Measurements from ENCODE around the gene GABBR2. TPM values are rescaled to one million over a fixed set of nuclear protein-coding genes. Genes with fewer than 3 reads are reported as not detected.

The GABBR2 gene
- total and polyA plus RNA-seq, 12 donors: under 0.01 to 1.3 (median 0.45) TPM

DNA sequence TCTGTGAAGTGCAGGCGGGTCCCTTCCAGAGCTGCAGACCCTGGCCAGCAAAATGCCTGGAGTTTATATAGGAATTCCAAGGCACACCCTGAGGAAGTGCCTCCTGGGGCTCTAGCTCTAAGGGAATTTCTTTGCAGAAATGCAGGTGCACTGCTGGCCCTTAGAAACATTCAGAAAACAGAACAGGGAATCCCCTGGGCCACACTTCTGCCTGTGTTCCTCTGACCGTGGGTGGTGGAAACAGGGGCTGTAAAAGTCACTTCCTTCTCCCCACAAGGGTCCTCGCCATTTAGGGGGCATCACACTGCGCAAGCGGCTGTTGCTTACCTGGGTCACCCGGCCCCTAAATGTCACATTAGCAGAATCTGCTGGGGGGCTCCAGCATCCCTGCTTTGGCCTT is 312.5 kb downstream of the GABBR2 start:
- no peak for DNase-seq

DNA sequence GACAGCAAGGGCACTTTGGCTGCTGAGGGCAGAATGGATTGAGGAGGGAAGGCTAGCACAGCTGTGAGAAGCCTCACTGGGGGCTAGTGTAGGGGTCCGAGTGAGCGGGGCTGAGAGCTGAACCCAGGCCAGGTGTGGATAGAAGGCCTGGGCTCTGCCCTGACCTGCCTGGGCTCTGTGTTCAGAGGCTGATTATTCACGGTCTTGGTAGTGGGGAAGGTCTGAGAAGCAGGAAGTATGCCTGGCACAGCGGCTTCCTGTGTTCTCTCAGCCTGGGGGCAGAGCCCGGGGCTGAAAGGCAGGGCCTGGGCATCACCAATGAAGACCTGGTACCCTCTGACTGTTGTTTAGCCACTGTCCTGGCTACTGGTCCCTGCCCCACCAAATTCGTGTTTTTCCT is 316.9 kb downstream of the GABBR2 start:
- DNase-seq (no peak), ATAC-seq (no peak)
- Histone ChIP-seq H3K4me1 (no peaks in the 10 kb centered on the region), H3K36me3 (no peaks in the 10 kb centered on the region), H3K27me3 (peaks cover 0 to 17% (median 10%) of the 10 kb centered on the region in 7 donors), H3K4me3 (no peak overlapping the region), H3K9me3 (no peaks in the 10 kb centered on the region), H3K27ac (no peak overlapping the region)
- intact Hi-C loops (cut with DNase I): no loop called here
- 67 to 72% methylated on average over 6 of the region's 6 CpGs for WGBS, 2 donors
- TF ChIP-seq, protein P1, sequence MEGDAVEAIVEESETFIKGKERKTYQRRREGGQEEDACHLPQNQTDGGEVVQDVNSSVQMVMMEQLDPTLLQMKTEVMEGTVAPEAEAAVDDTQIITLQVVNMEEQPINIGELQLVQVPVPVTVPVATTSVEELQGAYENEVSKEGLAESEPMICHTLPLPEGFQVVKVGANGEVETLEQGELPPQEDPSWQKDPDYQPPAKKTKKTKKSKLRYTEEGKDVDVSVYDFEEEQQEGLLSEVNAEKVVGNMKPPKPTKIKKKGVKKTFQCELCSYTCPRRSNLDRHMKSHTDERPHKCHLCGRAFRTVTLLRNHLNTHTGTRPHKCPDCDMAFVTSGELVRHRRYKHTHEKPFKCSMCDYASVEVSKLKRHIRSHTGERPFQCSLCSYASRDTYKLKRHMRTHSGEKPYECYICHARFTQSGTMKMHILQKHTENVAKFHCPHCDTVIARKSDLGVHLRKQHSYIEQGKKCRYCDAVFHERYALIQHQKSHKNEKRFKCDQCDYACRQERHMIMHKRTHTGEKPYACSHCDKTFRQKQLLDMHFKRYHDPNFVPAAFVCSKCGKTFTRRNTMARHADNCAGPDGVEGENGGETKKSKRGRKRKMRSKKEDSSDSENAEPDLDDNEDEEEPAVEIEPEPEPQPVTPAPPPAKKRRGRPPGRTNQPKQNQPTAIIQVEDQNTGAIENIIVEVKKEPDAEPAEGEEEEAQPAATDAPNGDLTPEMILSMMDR (IDR thresholded peaks at IDR 0.05): no peak

More for the DNA sequence above, 312.5 kb downstream of the GABBR2 start:
- H3K4me1 ChIP-seq: no peaks in the 10 kb centered on the region
- TF ChIP-seq, protein P1 (IDR thresholded peaks at IDR 0.05): no peak
- H3K36me3 ChIP-seq: no peaks in the 10 kb centered on the region
- ATAC-seq: no peak
- no peak overlapping the region for H3K4me3 ChIP-seq
- H3K27me3 ChIP-seq: peaks cover 0 to 35% (median 17%) of the 10 kb centered on the region in 7 donors
- WGBS, 2 donors: 82% methylated on average over 6 of the region's 6 CpGs
- intact Hi-C loops (cut with DNase I): no loop called here
- H3K9me3 ChIP-seq: no peaks in the 10 kb centered on the region
- H3K27ac ChIP-seq: no peak overlapping the region

DNA sequence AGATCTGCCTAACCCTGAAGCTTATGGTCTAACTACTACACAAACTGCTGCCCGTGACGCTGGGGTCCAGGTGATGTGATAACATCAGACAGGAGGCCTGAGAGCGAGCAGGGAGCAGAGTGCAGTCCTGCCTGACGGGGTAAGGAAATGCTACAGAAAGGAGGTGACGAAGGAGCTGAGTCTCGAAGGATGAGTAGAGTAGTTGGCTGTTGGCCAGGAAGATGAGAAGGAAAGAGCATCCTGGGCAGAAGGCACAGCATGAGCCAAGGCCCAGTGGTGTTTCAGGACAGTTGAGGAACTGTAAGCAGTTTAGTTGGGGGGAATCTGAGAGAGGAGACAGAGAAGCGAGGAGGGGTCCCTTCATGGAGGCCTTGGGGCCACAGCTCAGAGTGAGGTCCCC is 317.3 kb downstream of the GABBR2 start:
- H3K9me3 ChIP-seq: no peaks in the 10 kb centered on the region
- no peak overlapping the region for H3K4me3 ChIP-seq
- intact Hi-C loops (cut with DNase I): no loop called here
- ATAC-seq: no peak
- H3K27me3 ChIP-seq: peaks cover 0 to 17% (median 10%) of the 10 kb centered on the region in 7 donors
- 84 to 88% methylated on average over 7 of the region's 7 CpGs for WGBS, 2 donors
- no peak overlapping the region for H3K27ac ChIP-seq
- no peaks in the 10 kb centered on the region for H3K4me1 ChIP-seq
- no peak for DNase-seq
- TF ChIP-seq, protein P1 (IDR thresholded peaks at IDR 0.05): no peak
- H3K36me3 ChIP-seq: no peaks in the 10 kb centered on the region

DNA sequence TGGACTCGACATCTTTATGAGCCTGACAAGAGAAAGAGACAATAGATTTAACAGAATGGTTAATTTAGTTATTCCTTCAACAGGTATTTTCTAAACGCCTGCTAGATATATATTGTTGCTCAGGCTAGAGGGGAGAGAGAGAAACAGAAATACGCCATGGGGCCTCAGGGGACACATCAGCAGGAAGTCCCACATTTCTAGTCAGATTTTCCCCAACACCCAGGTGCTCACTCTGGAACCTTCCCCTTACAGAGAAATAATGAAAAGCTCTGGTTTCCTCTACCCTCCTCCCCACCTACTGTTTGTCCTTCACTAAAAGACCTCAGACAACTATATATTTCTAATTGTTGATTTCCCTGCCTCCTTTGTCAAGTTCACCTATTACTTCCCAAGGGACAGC is 323.0 kb downstream of the GABBR2 start:
- Histone ChIP-seq H3K27ac (no peak overlapping the region), H3K9me3 (no peaks in the 10 kb centered on the region), H3K4me3 (no peak overlapping the region), H3K27me3 (peaks cover 0 to 4% (median 0%) of the 10 kb centered on the region in 7 donors), H3K4me1 (no peaks in the 10 kb centered on the region), H3K36me3 (no peaks in the 10 kb centered on the region)
- 76 to 89% methylated on average over 3 of the region's 3 CpGs for WGBS, 2 donors
- TF ChIP-seq, protein P1 (IDR thresholded peaks at IDR 0.05): no peak
- no peak for ATAC-seq
- intact Hi-C loops (cut with DNase I): no loop called here
- no peak for DNase-seq
